GM15510 (cell line): ENCODE measurements around the gene MC2R.

Source experiments
- POLR2A ChIP-seq: IDR thresholded peaks from 3 replicates; pipeline ENCODE4 v1.6.1; 2011; ENCODE audit warnings: borderline replicate concordance; ENCODE audit not compliant: insufficient read length; ENCODE audit errors: extremely low read depth

Gene MC2R

GRCh38 chr18:13877157-13877556 lies 38.2 kb downstream of the MC2R start:
- TF ChIP-seq POLR2A, result no peak

DNA sequence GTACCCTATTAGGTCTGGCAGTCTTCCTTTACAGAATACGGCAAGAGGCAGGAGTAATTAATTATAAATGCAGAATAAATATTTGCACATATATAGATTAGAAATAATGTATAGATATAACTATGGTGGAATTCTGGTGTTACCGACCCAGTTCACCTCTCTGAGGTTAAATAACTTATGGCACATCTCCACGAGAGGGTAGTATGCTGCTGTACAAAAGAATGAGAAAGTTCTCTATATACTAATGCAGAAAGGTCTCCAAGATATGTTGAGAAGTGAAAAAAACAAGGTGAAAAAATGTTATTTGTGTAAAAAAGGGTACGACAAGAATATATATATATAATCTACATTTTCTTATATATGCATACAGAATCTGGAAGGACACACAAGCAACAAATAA lies 40.8 kb downstream of the MC2R start:
- TF ChIP-seq POLR2A, result no peak

GRCh38 chr18:13872932-13873331 lies 42.4 kb downstream of the MC2R start:
- TF ChIP-seq POLR2A, result no peak

- no peak for TF ChIP-seq POLR2A
Measured at GRCh38 chr18:13872373-13872772, 43.0 kb downstream of the MC2R start.

- TF ChIP-seq POLR2A, result no peak
Measured at GRCh38 chr18:13871701-13872100, 43.6 kb downstream of the MC2R start.

- no peak for TF ChIP-seq POLR2A
Measured at GRCh38 chr18:13868501-13869271, 46.6 kb downstream of the MC2R start.

GRCh38 chr18:13849791-13850190 lies 65.5 kb downstream of the MC2R start:
- no peak for TF ChIP-seq POLR2A

DNA sequence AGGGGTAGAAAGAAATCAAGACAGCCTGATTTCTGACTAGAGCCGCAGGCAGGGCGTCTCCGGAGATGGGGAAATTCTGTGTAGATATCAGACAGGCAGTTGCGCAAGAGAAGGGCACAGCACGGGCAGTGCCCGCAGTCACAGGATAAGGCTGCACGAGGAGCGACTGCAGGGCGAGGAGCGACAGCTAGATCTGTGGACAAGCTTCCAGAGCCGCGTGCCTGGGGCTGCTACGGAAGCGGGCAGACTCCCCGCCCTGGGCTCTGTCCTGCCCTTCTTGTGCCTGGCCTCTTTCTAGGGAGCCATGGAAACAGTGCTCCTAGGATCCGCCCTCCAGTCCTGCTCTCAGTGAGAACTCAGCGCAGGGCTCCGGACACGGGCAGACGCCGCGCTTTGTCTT lies 78.8 kb downstream of the MC2R start:
- TF ChIP-seq POLR2A, result no peak

- no peak for TF ChIP-seq POLR2A
Measured at GRCh38 chr18:13835202-13835601, 80.1 kb downstream of the MC2R start.

DNA sequence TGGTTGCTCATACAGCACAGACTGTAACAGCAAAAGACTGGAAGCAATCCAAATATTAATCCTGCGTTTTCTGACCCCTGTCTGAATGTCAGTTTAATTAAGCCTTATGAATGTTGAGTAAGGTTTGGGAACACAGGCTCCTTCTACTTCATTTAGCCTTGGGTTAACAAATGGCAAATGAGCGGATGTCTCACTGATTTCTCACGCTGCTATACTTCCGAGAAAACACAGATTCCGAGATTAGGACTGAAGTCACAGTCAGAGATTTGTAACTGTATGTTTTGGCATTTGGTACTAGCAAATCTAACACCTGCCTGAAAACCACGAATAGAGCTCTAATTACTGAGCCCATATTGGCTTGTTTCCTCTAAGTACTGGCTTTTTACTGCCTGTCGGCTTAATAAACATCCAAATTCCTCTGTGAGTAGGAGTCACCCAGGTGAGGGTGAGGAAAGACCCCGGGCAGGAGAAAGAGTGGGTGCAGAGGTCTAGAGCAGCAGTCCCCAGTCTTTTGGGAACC lies 80.8 kb downstream of the MC2R start:
- TF ChIP-seq POLR2A, result no peak
